Heart right ventricle (tissue), 16 donors: ENCODE measurements around the gene PLD1. TPM values are rescaled to one million over a fixed set of nuclear protein-coding genes. Genes with fewer than 3 reads are reported as not detected.
"Not testable (repeated sequence)": the region's sequence is repeated elsewhere in the genome, so short reads cannot be mapped to it uniquely, and the experiment has no call there.

Source experiments
- ATAC-seq, 8 donors: fragments of 200-7000 bp; cut with Tn5 transposase; one replicate each; pipeline ENCODE4 v1.9.1; 2020; ENCODE audit warnings: mild to moderate bottlenecking in 8 of 8, moderate library complexity in 8 of 8, moderate number of reproducible peaks in 1 of 8
- DNase-seq, 2 donors: peaks; one replicate each; pipeline ENCODE4 v3.0.0-alpha.2; 2020
- H3K27ac ChIP-seq, 10 donors: fragments of 200-600 bp; sonication (generic) in 2 of 10; one replicate each; pipeline versions ENCODE4 v1.5.0 to v1.8.0; 2020 to 2022; ENCODE audit warnings: mild to moderate bottlenecking in 3 of 10
- H3K27me3 ChIP-seq, 7 donors: fragments of 200-600 bp; one replicate each; pipeline ENCODE4 v1.8.0; 2021 to 2022; ENCODE audit warnings: mild to moderate bottlenecking in 2 of 7
- H3K36me3 ChIP-seq, 9 donors: fragments of 200-600 bp; sonication (generic) in 1 of 9; one replicate each; pipeline versions ENCODE4 v1.5.0 to v1.8.0; 2020 to 2022; ENCODE audit warnings: mild to moderate bottlenecking in 2 of 9
- H3K4me1 ChIP-seq, 9 donors: fragments of 200-600 bp; sonication (generic) in 1 of 9; one replicate each; pipeline versions ENCODE4 v1.5.0 to v1.8.0; 2020 to 2022; ENCODE audit warnings: mild to moderate bottlenecking in 4 of 9
- H3K4me3 ChIP-seq, 10 donors: fragments of 200-600 bp; sonication (generic) in 2 of 10; one replicate each; pipeline versions ENCODE4 v1.5.0 to v1.8.0; 2020 to 2022; ENCODE audit warnings: mild to moderate bottlenecking in 7 of 10, moderate library complexity in 2 of 10
- H3K9me3 ChIP-seq, 11 donors: fragments of 200-600 bp in 10 of 11; sonication (generic) in 2 of 11; one replicate each; pipeline versions ENCODE4 v1.5.0 to v1.8.0; 2013 to 2022; ENCODE audit warnings: mild to moderate bottlenecking in 2 of 11, control low read depth in 1 of 11, moderate library complexity in 1 of 11
- WGBS, 2 donors: extraction: QIAGEN DNeasy Blood & Tissue Kit; methylation state at CpG; one replicate each; pipeline ENCODE4 v1.1.7; 2013; ENCODE audit warnings: inconsistent platforms in 1 of 2; 5-methylcytosine and 5-hydroxymethylcytosine counted together
- intact Hi-C, 10 donors: fragments of 100-400 bp; cut with DNase I; formaldehyde crosslinking; loops; one replicate each; pipeline versions ENCODE4 v1.11.1 to v1.14.2; 2022
- polyA plus RNA-seq, 2 donors: library from polyadenylated mRNA; stranded (reverse); fragments of 200-250 nt; gene quantifications; one replicate each; pipeline ENCODE4 v1.2.3, GENCODE V29; 2013
- total RNA-seq, 10 donors: library from RNA; stranded (reverse); fragmentation: NEBNext Ultra II Directional in 3 of 10; extraction: Animal tissue kit (Norgen Biotek cat#: 25700) in 3 of 10; gene quantifications; one replicate each; pipeline versions ENCODE4 v1.2.1 to v1.2.4, GENCODE V29; 2021 to 2023
- TF ChIP-seq, protein P1 (sequence below), 9 donors: fragments of 200-600 bp; sonication (generic) in 2 of 9; IDR thresholded peaks; one replicate each; pipeline versions ENCODE4 v1.5.0 to v1.8.0; 2021 to 2022; ENCODE audit warnings: antibody characterized with exemption in 9 of 9, mild to moderate bottlenecking in 5 of 9, moderate library complexity in 1 of 9
- donor health status: Arrhythmogenic right ventricular cardiomyopathy.
- donor health status: ischemic (EF 13 %, LVEDD 7.1; RV severe dilation, severe dysfunction).
- donor health status: healthy with polysubstance abuse.
- donor health status: DM: no; HTN: yes; CAD: no.
- donor health status: DM: no; HTN: no; CAD: no.
- donor health status: ischemic (EF 25% LVEDD 6.9; RV normal size, moderate dysfunction).
- donor health status: ischemic (EF 25% LVEDD 5.7; RV mildly dilated, moderate dysfunction).
- donor health status: healthy.
- donor health status: DM: yes; HTN: yes; CAD: no.
- donor health status: Ischemic cardiomyopathy.
- donor health status: ischemic (EF 35%, LVEDD 5.7; RV mildly dilated, moderate dysfunction).
- donor health status: nonischemic (EF 11% LVEDD 7.7; RV severe dilation, severe dysfunction).
- donor health status: DM: yes; HTN: yes; CAD: no.
- donor health status: PGD.
- donor health status: ischemic (EF 29% LVEDD 5.4; RV normal size, mild dysfunction).
- donor health status: nonischemic (EF 23%, LVEDD 6.1; RV moderate dilation, normal function).

Gene PLD1
- total and polyA plus RNA-seq, 12 donors = 10.5 to 83.3 (median 62.9) TPM

DNA sequence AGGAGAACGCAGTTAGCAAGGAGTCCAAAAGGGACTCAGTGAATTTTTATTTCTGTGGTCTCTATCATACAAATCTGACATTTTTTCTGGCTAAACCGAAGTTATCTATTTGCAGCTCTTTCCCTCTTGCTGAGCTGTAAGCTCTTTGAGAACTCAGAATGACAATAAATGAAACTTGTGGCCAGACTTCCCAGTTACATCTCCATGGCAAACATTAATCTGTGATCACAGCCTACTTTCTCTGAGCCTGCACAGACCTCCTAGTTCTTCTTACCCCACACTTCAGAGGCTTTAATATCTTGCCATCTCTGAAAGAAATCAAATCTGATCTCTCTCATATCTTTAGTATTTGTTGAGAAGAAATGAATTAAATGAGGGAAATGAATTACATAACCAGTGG, 58.0 kb downstream of the PLD1 start:
- Histone ChIP-seq H3K27ac (peak overlapping the region in 6 of 10 donors; percentile 7 to 49 (median 36)), H3K36me3 (no peaks in the 10 kb centered on the region), H3K4me1 (peaks cover 10 to 93% (median 69%) of the 10 kb centered on the region in 9 donors), H3K9me3 (no peaks in the 10 kb centered on the region), H3K27me3 (no peaks in the 10 kb centered on the region), H3K4me3 (no peak overlapping the region)
- no peak for DNase-seq
- intact Hi-C loops = no loop called here
- no peak for ATAC-seq
- TF ChIP-seq, protein P1, sequence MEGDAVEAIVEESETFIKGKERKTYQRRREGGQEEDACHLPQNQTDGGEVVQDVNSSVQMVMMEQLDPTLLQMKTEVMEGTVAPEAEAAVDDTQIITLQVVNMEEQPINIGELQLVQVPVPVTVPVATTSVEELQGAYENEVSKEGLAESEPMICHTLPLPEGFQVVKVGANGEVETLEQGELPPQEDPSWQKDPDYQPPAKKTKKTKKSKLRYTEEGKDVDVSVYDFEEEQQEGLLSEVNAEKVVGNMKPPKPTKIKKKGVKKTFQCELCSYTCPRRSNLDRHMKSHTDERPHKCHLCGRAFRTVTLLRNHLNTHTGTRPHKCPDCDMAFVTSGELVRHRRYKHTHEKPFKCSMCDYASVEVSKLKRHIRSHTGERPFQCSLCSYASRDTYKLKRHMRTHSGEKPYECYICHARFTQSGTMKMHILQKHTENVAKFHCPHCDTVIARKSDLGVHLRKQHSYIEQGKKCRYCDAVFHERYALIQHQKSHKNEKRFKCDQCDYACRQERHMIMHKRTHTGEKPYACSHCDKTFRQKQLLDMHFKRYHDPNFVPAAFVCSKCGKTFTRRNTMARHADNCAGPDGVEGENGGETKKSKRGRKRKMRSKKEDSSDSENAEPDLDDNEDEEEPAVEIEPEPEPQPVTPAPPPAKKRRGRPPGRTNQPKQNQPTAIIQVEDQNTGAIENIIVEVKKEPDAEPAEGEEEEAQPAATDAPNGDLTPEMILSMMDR (IDR thresholded peaks at IDR 0.05) = no peak
- 68 to 73% methylated on average over 2 of the region's 2 CpGs for WGBS, 2 donors

DNA sequence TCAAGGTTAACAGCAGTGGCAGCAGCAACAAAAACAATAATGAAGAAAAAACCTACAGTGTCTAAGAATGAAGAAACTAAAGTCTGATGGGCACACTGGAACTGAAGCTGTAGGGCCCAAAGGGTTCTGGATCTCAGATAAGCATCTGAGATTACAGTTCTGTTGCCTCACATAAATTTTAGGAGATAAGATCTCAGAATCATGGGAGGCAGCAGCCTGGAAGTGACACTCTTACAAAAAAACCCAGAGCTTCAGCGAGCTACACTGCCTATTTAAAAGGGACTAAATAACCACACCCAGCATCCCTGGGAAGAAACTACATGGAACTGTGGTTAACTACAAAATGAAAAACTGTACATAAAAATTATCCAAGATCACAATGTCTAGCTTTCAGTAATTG, 61.2 kb downstream of the PLD1 start:
- H3K4me3 ChIP-seq = no peak overlapping the region
- intact Hi-C loops = no loop called here
- H3K36me3 ChIP-seq = peaks cover 0 to 4% (median 0%) of the 10 kb centered on the region in 9 donors
- peak overlapping the region; percentile 51 to 91 (median 75) for H3K27ac ChIP-seq
- no peak for ATAC-seq
- peaks cover 10 to 83% (median 62%) of the 10 kb centered on the region in 9 donors for H3K4me1 ChIP-seq
- H3K27me3 ChIP-seq = no peaks in the 10 kb centered on the region
- 19 to 21% methylated on average over 1 of the region's 1 CpG for WGBS, 2 donors
- DNase-seq = no peak
- TF ChIP-seq, protein P1 (IDR thresholded peaks at IDR 0.05) = no peak
- peaks cover 0 to 7% (median 0%) of the 10 kb centered on the region in 11 donors for H3K9me3 ChIP-seq

DNA sequence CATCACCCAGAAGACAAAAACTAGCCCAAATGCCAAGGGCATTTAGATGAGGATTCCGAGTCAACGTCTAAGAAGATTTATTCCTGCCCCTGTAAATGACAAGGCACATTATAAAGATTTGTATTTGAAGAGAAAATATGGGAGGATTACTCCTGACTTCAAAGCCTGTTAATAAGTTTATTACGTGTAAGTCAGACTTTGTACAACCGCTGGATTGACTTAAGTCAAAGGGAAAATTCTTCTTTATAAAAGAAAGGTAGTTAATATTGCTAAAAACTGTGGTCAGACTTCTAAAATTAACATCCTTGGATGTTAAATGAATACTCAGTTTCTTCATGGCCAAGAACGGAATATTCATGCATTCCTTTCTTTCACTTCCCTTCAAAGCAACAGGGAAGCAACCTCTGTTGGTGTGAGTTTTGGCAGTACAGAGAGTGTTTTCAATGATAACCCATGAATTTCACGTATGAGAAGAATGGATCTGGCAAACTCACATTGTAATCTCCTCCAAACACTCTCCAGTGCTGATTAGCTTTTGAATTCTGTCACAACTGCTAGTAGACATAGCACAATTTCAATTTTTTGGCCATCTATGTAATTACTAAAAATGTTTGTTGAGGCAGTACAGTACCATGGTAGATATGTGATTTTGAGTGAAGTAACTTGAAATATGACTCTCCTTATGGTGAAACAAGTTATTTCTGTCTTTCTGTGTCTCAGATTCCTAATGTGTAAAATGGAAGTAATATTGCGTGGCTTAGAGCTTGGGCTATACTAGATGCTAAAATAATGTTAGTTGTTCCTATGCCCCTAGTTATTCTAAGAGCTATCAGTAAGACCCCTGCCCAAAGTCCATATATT, 62.0 kb downstream of the PLD1 start:
- intact Hi-C loops = no loop called here

DNA sequence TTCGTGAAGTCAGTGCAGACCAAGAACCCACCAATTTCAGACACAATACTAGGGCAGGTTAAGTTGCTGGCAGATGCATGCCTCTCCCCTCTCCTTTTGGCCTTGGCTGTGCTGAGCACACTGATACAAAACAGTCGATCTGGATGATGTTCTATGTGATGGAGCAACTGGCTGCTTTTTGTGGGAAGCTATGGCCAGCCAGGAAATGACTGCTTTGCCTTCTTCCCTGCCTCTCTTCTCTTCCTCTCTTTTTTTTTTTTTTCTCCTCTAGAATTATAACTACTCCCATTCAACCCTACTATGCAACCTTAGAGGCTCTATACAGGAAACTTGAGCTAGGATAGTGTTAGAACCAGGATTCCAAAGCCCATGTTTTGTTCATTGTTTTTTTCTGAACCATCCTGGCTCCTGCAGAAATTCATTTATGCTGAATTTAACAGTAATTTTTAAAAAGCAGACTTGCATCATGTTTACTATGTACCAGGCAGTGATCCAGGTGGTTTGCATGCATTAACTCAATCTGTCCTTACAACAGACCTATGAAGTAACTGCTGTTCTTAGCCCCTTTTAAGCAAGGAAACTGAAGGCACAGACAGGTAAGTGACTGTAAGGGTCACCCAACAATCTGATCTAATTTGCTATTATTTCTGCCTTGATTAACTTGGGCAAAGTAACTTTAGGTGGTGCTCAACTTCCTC, 62.9 kb downstream of the PLD1 start:
- Histone ChIP-seq H3K4me3 (no peak overlapping the region), H3K27me3 (no peaks in the 10 kb centered on the region), H3K27ac (peak overlapping the region in 9 of 10 donors; percentile 60 to 91 (median 78)), H3K9me3 (peaks cover 0 to 7% (median 0%) of the 10 kb centered on the region in 11 donors), H3K4me1 (peaks cover 8 to 81% (median 60%) of the 10 kb centered on the region in 9 donors), H3K36me3 (peaks cover 0 to 4% (median 0%) of the 10 kb centered on the region in 9 donors)
- intact Hi-C loops = no loop called here
- ATAC-seq (peak in 4 of 8 donors; percentile 4 to 38 (median 23)), DNase-seq (no peak)
- WGBS, 2 donors = 40 to 49% methylated on average over 2 of the region's 2 CpGs
- TF ChIP-seq, protein P1 (IDR thresholded peaks at IDR 0.05) = no peak

More for the DNA sequence above, 62.0 kb downstream of the PLD1 start:
- ATAC-seq (peak; percentile 29 to 85 (median 68)), DNase-seq (no peak)
- 29 to 45% methylated on average over 7 of the region's 7 CpGs for WGBS, 2 donors
- H3K4me1 ChIP-seq = peaks cover 8 to 83% (median 60%) of the 10 kb centered on the region in 9 donors
- peaks cover 0 to 4% (median 0%) of the 10 kb centered on the region in 9 donors for H3K36me3 ChIP-seq
- H3K27ac ChIP-seq = peak overlapping the region; percentile 54 to 91 (median 75)
- peaks cover 0 to 7% (median 0%) of the 10 kb centered on the region in 11 donors for H3K9me3 ChIP-seq
- H3K4me3 ChIP-seq = peak overlapping the region in 1 of 10 donors; percentile 3
- TF ChIP-seq, protein P1 (IDR thresholded peaks at IDR 0.05) = no peak
- H3K27me3 ChIP-seq = no peaks in the 10 kb centered on the region

DNA sequence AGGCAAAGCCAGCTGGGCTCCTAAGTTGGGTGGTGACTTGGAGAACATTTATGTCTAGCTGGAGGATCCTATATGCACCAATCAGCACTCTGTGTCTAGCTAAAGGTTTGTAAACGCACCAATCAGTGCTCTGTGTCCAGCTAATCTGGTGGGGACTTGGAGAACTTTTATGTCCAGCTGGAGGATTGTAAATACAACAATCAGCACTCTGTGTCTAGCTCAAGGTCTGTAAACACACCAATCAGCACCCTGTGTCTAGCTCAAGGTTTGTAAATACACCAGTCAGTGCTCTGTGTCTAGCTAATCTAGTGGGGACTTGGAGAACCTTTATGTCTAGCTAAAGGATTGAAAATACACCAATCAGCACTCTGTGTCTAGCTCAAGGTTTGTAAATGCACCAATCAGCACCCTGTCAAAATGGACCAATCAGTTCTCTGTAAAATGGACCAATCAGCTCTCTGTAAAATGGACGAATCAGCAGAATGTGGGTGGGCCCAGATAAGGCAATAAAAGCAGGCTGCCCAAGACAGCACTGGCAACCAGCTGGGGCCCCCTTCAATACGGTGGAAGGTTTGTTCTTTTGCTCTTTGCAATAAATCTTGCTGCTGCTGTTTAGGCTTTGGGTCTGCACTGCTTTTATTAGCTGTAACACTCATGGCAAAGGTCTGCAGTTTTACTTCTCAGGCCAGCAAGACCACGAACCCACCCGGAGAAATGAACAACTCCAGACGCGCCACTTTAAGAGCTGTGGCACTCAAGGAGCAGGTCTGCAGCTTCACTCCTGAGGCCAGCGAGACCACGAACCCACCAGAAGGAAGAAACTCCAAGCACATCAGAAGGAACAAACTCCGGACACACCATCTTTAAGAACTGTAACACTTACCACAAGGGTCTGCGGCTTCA, 63.7 kb downstream of the PLD1 start:
- intact Hi-C loops, H3K9me3 ChIP-seq, ATAC-seq, H3K27me3 ChIP-seq, H3K36me3 ChIP-seq, H3K4me3 ChIP-seq, DNase-seq: not testable (repeated sequence)
- Histone ChIP-seq H3K4me1 (peaks cover 8 to 83% (median 57%) of the 10 kb centered on the region in 9 donors), H3K27ac (peak overlapping the region in 7 of 10 donors; percentile 60 to 91 (median 78))
- WGBS, 2 donors = 86 to 89% methylated on average over 11 of the region's 11 CpGs
